HEK293 (cell line): ENCODE data around the gene ARHGAP26.

Source experiments
- CTCF ChIA-PET: fragments of 350-600 bp; formaldehyde crosslinking; extraction: SDS; loops from one replicate; lab custom pipeline; 2021; ENCODE audit warnings: antibody characterized with exemption; lab: Yijun Ruan, JAX
- POLR2A ChIA-PET: fragments of 300-600 bp; formaldehyde crosslinking; extraction: SDS; loops from one replicate; lab custom pipeline; 2020; ENCODE audit warnings: antibody characterized with exemption, inconsistent platforms; lab: Yijun Ruan, JAX
- H3K27ac ChIP-seq: fragments of 200-500 bp; sonication (Bioruptor generic); 2 replicates; pipeline ENCODE4 v1.5.1; 2014; ENCODE audit warnings: low read depth, low read length, control low read depth, inconsistent platforms; ENCODE audit errors: extremely low read depth
- H3K36me3 ChIP-seq, 2 experiments: fragments of 200-500 bp in 1 of 2; sonication (Bioruptor generic) in 1 of 2; 1 replicate in 1 of 2; 2 replicates in 1 of 2; pipeline ENCODE4 v1.5.1; 2014 to 2017; ENCODE audit warnings: inconsistent platforms in 2 of 2, low read length in 2 of 2; ENCODE audit not compliant: control insufficient read depth in 2 of 2, insufficient read depth in 1 of 2
- H3K4me1 ChIP-seq: fragments of 200-500 bp; sonication (Bioruptor generic); 2 replicates; pipeline ENCODE4 v1.5.1; 2014; ENCODE audit warnings: mild to moderate bottlenecking, low read length, inconsistent platforms; ENCODE audit not compliant: control insufficient read depth, insufficient read depth
- H3K4me3 ChIP-seq: 2 replicates; pipeline ENCODE4 v1.5.1; 2011; ENCODE audit warnings: low read depth, mild to moderate bottlenecking, control low read depth, low read length, moderate library complexity
- H3K9me3 ChIP-seq: fragments of 200-500 bp; sonication (Bioruptor generic); 2 replicates; pipeline ENCODE4 v1.5.1; 2014; ENCODE audit warnings: low read depth, low read length, inconsistent platforms; ENCODE audit not compliant: control insufficient read depth, insufficient read depth
- BCL11A ChIP-seq: fragments of 450-650 bp; formaldehyde crosslinking; IDR thresholded peaks from 2 replicates; pipeline ENCODE4 v1.5.1; 2016; ENCODE audit warnings: low read depth, missing biosample characterization, missing genetic modification characterization
- HOXC10 ChIP-seq: sonication (generic); formaldehyde crosslinking; IDR thresholded peaks from 2 replicates; pipeline ENCODE4 v1.8.1; 2023; ENCODE audit warnings: mild to moderate bottlenecking, missing genetic modification reagents
- HOXD13 ChIP-seq: sonication (generic); formaldehyde crosslinking; IDR thresholded peaks from 2 replicates; pipeline ENCODE4 v1.8.0; 2022; ENCODE audit warnings: missing genetic modification reagents, borderline replicate concordance
- PATZ1 ChIP-seq: fragments of 450-650 bp; formaldehyde crosslinking; IDR thresholded peaks from 2 replicates; pipeline ENCODE4 v1.5.1; 2016; ENCODE audit warnings: missing biosample characterization, missing genetic modification characterization
- SCRT1 ChIP-seq: fragments of 450-650 bp; formaldehyde crosslinking; IDR thresholded peaks from 2 replicates; pipeline ENCODE4 v1.5.1; 2016; ENCODE audit warnings: missing biosample characterization, missing genetic modification characterization, borderline replicate concordance
- SP2 ChIP-seq: fragments of 450-650 bp; formaldehyde crosslinking; IDR thresholded peaks from 2 replicates; pipeline ENCODE4 v1.5.1; 2016; ENCODE audit warnings: missing biosample characterization, missing genetic modification characterization
- SP7 ChIP-seq: fragments of 450-650 bp; formaldehyde crosslinking; IDR thresholded peaks from 2 replicates; pipeline ENCODE4 v1.5.1; 2016; ENCODE audit warnings: missing biosample characterization, missing genetic modification characterization
- ZBTB48 ChIP-seq: fragments of 450-650 bp; formaldehyde crosslinking; IDR thresholded peaks from 2 replicates; pipeline ENCODE4 v1.5.1; 2016; ENCODE audit warnings: missing biosample characterization, missing genetic modification characterization
- ZBTB49 ChIP-seq: fragments of 450-650 bp; formaldehyde crosslinking; IDR thresholded peaks from 2 replicates; pipeline ENCODE4 v1.5.1; 2016; ENCODE audit warnings: missing biosample characterization, missing genetic modification characterization, low read depth
- ZNF175 ChIP-seq: fragments of 450-650 bp; formaldehyde crosslinking; IDR thresholded peaks from 2 replicates; pipeline ENCODE4 v1.5.1; 2016; ENCODE audit warnings: missing biosample characterization, missing genetic modification characterization
- ZNF221 ChIP-seq: fragments of 450-650 bp; formaldehyde crosslinking; IDR thresholded peaks from 2 replicates; pipeline ENCODE4 v1.5.1; 2017; ENCODE audit warnings: missing biosample characterization, missing genetic modification characterization, borderline replicate concordance
- ZNF23 ChIP-seq: fragments of 450-650 bp; formaldehyde crosslinking; IDR thresholded peaks from 2 replicates; pipeline ENCODE4 v1.5.1; 2016; ENCODE audit warnings: missing biosample characterization, missing genetic modification characterization, borderline replicate concordance
- ZNF24 ChIP-seq: fragments of 450-650 bp; formaldehyde crosslinking; IDR thresholded peaks from 2 replicates; pipeline ENCODE4 v1.5.1; 2016; ENCODE audit warnings: missing biosample characterization, missing genetic modification characterization
- ZNF366 ChIP-seq: fragments of 450-650 bp; formaldehyde crosslinking; conservative IDR thresholded peaks from 2 replicates; pipeline ENCODE4 v1.5.1; 2016; ENCODE audit warnings: missing biosample characterization, missing genetic modification characterization
- ZNF404 ChIP-seq: fragments of 450-650 bp; formaldehyde crosslinking; IDR thresholded peaks from 2 replicates; pipeline ENCODE4 v1.5.1; 2017; ENCODE audit warnings: missing biosample characterization, missing genetic modification characterization
- ZNF518A ChIP-seq: fragments of 450-650 bp; formaldehyde crosslinking; conservative IDR thresholded peaks from 2 replicates; pipeline ENCODE4 v1.5.1; 2016; ENCODE audit warnings: low read depth, missing biosample characterization, missing genetic modification characterization
- ZNF571 ChIP-seq: fragments of 450-650 bp; formaldehyde crosslinking; IDR thresholded peaks from 2 replicates; pipeline ENCODE4 v1.5.0; 2017; ENCODE audit warnings: missing biosample characterization, missing genetic modification characterization
- ZNF580 ChIP-seq: fragments of 450-650 bp; formaldehyde crosslinking; IDR thresholded peaks from 2 replicates; pipeline ENCODE4 v1.5.1; 2016; ENCODE audit warnings: missing biosample characterization, missing genetic modification characterization
- ZNF596 ChIP-seq: fragments of 450-650 bp; IDR thresholded peaks from 2 replicates; pipeline ENCODE4 v1.5.0; 2018; ENCODE audit warnings: missing biosample characterization, mild to moderate bottlenecking, missing genetic modification characterization, moderate library complexity
- ZNF621 ChIP-seq: fragments of 450-650 bp; formaldehyde crosslinking; IDR thresholded peaks from 2 replicates; pipeline ENCODE4 v1.5.1; 2017; ENCODE audit warnings: missing biosample characterization, missing genetic modification characterization
- ZNF654 ChIP-seq: fragments of 450-650 bp; formaldehyde crosslinking; IDR thresholded peaks from 2 replicates; pipeline ENCODE4 v1.5.1; 2016; ENCODE audit warnings: low read depth, missing biosample characterization, missing genetic modification characterization
- ZNF658 ChIP-seq: fragments of 450-650 bp; formaldehyde crosslinking; IDR thresholded peaks from 2 replicates; pipeline ENCODE4; 2016; ENCODE audit warnings: missing biosample characterization, missing genetic modification characterization
- TF ChIP-seq, protein P1 (sequence below): fragments of 450-650 bp; formaldehyde crosslinking; IDR thresholded peaks from 2 replicates; pipeline ENCODE4 v1.5.1; 2016; ENCODE audit warnings: missing biosample characterization, missing genetic modification characterization

Gene ARHGAP26

DNA sequence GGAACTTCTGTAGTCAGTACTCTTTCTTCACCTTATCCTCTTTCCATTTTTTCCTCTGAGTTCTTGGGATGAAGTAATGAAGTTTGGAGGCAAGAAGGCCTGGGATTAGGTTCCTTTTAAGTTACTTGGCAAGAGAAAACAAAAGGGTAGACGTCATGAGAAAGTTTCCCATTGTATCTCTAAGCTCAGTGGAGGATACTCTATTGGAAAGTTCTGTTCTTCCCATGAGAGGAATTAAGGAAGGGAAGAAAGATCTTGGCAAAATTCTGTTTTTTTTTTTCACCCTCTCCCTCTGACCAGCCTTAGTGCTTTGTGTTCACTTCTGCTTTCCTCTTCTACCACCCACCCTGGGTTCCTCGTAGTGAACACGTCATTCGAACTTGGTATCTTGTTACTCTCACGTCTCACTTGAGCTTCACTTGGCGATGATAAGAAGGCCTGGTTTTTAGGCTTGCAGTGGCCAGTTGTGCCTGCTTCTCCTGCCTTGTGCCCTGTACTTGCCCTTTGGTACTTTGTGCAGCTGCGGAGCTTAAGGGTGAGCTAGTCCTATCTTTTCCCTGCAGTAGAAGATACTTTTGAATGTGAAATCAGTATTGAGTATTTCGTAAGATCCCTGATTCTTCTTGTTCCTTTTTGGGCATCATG, 67.0 kb downstream of the ARHGAP26 start (continued):
- TF ChIP-seq SP7 (tag by site-specific recombination), result no peak
- TF ChIP-seq ZNF658 (tag by site-specific recombination), result no peak
- no peak for TF ChIP-seq ZNF175 (tag by site-specific recombination)
- TF ChIP-seq SCRT1, result no peak
- no peak for TF ChIP-seq ZBTB49

DNA sequence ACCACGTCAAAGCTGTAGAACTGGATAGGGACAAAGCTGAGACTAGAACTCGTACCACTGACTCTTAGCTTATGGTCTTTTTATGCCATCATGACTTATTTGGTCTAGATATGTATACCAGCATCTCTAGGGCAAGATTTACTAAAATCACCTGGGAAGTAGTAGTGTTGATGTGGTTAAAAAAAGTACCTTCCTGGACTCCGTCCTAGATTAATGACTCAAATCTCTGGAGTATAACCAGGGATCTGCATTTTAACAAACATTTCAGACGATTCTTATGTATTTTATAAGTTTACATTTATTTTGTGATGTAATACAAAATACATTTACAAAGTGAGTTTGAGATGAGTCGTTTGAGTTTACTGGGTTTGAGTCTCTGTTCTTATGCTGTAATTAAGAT, 68.7 kb downstream of the ARHGAP26 start:
- H3K4me3 ChIP-seq, result no peak overlapping the region
- no peak overlapping the region for H3K27ac ChIP-seq
- no peaks in the 10 kb centered on the region for H3K9me3 ChIP-seq
- H3K4me1 ChIP-seq, result no peaks in the 10 kb centered on the region
- TF ChIP-seq HOXD13 (no peak), BCL11A (tag by site-specific recombination) (no peak), ZNF366 (no peak), SP7 (tag by site-specific recombination) (no peak), SP2 (no peak), HOXC10 (CRISPR knock-in tag) (no peak), ZNF621 (tag by site-specific recombination) (no peak), ZNF596 (no peak), ZNF571 (tag by site-specific recombination) (no peak), ZNF404 (tag by site-specific recombination) (no peak), ZNF654 (tag by site-specific recombination) (no peak), ZNF580 (tag by site-specific recombination) (no peak), ZBTB48 (tag by site-specific recombination) (no peak), ZNF23 (tag by site-specific recombination) (no peak), ZNF518A (no peak), ZNF221 (tag by site-specific recombination) (no peak), PATZ1 (tag by site-specific recombination) (no peak), ZNF24 (tag by site-specific recombination) (no peak)
- TF ChIP-seq, protein P1, sequence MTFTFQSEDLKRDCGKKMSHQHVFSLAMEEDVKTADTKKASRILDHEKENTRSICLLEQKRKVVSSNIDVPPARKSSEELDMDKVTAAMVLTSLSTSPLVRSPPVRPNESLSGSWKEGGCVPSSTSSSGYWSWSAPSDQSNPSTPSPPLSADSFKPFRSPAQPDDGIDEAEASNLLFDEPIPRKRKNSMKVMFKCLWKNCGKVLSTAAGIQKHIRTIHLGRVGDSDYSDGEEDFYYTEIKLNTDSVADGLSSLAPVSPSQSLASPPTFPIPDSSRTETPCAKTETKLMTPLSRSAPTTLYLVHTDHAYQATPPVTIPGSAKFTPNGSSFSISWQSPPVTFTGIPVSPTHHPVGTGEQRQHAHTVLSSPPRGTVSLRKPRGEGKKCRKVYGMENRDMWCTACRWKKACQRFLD, result no peak
- POLR2A ChIA-PET, result no interaction called here
- CTCF ChIA-PET, result interaction anchor here (0.5 to 1.4 kb wide), 4 partner anchors 90 to 789 kb away, joined by 3 to 4 read pairs (median 4); no protein-coding TSS in a partner anchor
- H3K36me3 ChIP-seq, result no peaks in the 10 kb centered on the region
